HL-60 (cell line): Measurements from ENCODE around the gene ANAPC10.

ENCODE experiments used
- DNase-seq, 2 experiments: peaks; one replicate each; pipeline ENCODE4 v3.0.0-alpha.2; 2010 to 2020; ENCODE audit warnings: low read depth in 1 of 2, low spot score in 1 of 2
- H3K27ac ChIP-seq: fragments of 250-450 bp; sonication (Bioruptor Pico); replicated peaks from 2 replicates; pipeline ENCODE4 v1.5.1; 2020; ENCODE audit warnings: mild to moderate bottlenecking, moderate library complexity
- H3K27me3 ChIP-seq: fragments of 250-450 bp; sonication (Bioruptor Pico); 2 replicates; pipeline ENCODE4 v1.5.1; 2021; ENCODE audit warnings: mild to moderate bottlenecking, moderate library complexity; ENCODE audit not compliant: insufficient read depth, poor library complexity, severe bottlenecking
- H3K4me3 ChIP-seq: replicated peaks from 2 replicates; pipeline ENCODE4 v1.5.1; 2011; ENCODE audit warnings: mild to moderate bottlenecking, control low read depth, low read length; ENCODE audit not compliant: insufficient read depth
- GABPA ChIP-seq: IDR thresholded peaks from 2 replicates; pipeline ENCODE4 v1.6.1; 2012; ENCODE audit warnings: low read depth
- POLR2AphosphoS5 ChIP-seq: IDR thresholded peaks from 2 replicates; pipeline ENCODE4 v1.6.1; 2012; ENCODE audit warnings: low read depth
- SPI1 ChIP-seq: IDR thresholded peaks from 2 replicates; pipeline ENCODE4 v1.6.1; 2012; ENCODE audit warnings: low read depth, mild to moderate bottlenecking, borderline replicate concordance
- TF ChIP-seq, protein P1 (sequence below): IDR thresholded peaks from one replicate; pipeline ENCODE4 v1.5.1; 2011; ENCODE audit warnings: low read length, control low read depth, inconsistent platforms; ENCODE audit not compliant: insufficient read depth
- TF ChIP-seq, protein P2 (sequence below): IDR thresholded peaks from 2 replicates; pipeline ENCODE4 v1.6.1; 2012; ENCODE audit warnings: low read depth; ENCODE audit not compliant: insufficient replicate concordance

The ANAPC10 gene

GRCh38 chr4:145130788-145131399, 32.9 kb upstream of the ANAPC10 start:
- Histone ChIP-seq H3K27me3 (no peaks in the 10 kb centered on the region), H3K27ac (peak overlapping the region; percentile 19; the same call in 1 of the 2 replicates), H3K4me3 (no peak overlapping the region)
- TF ChIP-seq POLR2AphosphoS5: no peak
- DNase-seq: no peak

- H3K27me3 ChIP-seq: no peaks in the 10 kb centered on the region
- DNase-seq: no peak
- TF ChIP-seq POLR2AphosphoS5 (no peak), GABPA (no peak), SPI1 (no peak)
- TF ChIP-seq, protein P1, sequence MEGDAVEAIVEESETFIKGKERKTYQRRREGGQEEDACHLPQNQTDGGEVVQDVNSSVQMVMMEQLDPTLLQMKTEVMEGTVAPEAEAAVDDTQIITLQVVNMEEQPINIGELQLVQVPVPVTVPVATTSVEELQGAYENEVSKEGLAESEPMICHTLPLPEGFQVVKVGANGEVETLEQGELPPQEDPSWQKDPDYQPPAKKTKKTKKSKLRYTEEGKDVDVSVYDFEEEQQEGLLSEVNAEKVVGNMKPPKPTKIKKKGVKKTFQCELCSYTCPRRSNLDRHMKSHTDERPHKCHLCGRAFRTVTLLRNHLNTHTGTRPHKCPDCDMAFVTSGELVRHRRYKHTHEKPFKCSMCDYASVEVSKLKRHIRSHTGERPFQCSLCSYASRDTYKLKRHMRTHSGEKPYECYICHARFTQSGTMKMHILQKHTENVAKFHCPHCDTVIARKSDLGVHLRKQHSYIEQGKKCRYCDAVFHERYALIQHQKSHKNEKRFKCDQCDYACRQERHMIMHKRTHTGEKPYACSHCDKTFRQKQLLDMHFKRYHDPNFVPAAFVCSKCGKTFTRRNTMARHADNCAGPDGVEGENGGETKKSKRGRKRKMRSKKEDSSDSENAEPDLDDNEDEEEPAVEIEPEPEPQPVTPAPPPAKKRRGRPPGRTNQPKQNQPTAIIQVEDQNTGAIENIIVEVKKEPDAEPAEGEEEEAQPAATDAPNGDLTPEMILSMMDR: no peak
- TF ChIP-seq, protein P2, sequence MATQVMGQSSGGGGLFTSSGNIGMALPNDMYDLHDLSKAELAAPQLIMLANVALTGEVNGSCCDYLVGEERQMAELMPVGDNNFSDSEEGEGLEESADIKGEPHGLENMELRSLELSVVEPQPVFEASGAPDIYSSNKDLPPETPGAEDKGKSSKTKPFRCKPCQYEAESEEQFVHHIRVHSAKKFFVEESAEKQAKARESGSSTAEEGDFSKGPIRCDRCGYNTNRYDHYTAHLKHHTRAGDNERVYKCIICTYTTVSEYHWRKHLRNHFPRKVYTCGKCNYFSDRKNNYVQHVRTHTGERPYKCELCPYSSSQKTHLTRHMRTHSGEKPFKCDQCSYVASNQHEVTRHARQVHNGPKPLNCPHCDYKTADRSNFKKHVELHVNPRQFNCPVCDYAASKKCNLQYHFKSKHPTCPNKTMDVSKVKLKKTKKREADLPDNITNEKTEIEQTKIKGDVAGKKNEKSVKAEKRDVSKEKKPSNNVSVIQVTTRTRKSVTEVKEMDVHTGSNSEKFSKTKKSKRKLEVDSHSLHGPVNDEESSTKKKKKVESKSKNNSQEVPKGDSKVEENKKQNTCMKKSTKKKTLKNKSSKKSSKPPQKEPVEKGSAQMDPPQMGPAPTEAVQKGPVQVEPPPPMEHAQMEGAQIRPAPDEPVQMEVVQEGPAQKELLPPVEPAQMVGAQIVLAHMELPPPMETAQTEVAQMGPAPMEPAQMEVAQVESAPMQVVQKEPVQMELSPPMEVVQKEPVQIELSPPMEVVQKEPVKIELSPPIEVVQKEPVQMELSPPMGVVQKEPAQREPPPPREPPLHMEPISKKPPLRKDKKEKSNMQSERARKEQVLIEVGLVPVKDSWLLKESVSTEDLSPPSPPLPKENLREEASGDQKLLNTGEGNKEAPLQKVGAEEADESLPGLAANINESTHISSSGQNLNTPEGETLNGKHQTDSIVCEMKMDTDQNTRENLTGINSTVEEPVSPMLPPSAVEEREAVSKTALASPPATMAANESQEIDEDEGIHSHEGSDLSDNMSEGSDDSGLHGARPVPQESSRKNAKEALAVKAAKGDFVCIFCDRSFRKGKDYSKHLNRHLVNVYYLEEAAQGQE: no peak
- no peak overlapping the region for H3K4me3 ChIP-seq
- no peak overlapping the region for H3K27ac ChIP-seq
Measured at GRCh38 chr4:145130130-145130529, 32.1 kb upstream of the ANAPC10 start.

DNA sequence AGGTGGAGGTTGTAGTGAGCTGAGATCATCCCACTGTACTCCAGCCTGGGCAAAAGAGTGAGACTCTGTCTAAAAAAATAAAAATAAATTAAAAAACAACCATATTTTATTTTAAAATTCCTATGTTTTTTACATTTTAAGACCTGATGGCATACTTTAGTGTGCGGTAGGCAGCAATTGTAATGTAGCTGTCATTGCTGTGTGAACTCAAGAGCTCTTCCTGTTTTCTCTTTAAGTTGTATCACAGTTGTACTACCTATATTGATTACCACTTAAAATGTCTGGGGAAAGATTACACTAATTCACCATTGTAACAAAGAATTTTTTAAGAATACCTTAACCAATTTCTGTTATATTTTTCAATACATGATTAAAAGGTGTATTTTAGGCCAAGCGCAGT, 27.4 kb upstream of the ANAPC10 start:
- H3K4me3 ChIP-seq: no peak overlapping the region
- no peaks in the 10 kb centered on the region for H3K27me3 ChIP-seq
- TF ChIP-seq, protein P1: no peak
- TF ChIP-seq, protein P2: no peak
- TF ChIP-seq SPI1 (no peak), GABPA (no peak), POLR2AphosphoS5 (no peak)
- H3K27ac ChIP-seq: no peak overlapping the region
- no peak for DNase-seq

DNA sequence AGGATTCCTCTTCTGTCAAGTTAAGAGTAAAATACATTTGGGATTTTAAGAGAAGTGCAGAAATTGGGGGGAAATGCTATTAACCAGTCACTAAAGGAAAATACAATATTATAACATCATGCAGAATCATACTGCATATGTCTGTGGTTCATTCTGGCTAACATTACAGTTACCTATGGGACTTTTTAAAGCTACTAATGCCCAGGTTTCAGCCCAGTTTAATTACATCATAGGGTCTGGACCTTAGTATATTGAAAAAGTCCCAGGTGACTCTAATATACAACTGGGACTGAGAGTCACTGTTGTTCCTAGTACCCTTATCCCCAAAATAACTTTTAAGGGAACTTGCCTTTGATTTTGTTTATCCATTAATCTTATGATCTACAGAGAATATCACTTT, 10.1 kb upstream of the ANAPC10 start:
- Histone ChIP-seq H3K27me3 (no peaks in the 10 kb centered on the region), H3K27ac (no peak overlapping the region), H3K4me3 (no peak overlapping the region)
- TF ChIP-seq GABPA (no peak), SPI1 (no peak), POLR2AphosphoS5 (no peak)
- TF ChIP-seq, protein P1: no peak
- TF ChIP-seq, protein P2: no peak
- no peak for DNase-seq
